HEK293 (cell line): ENCODE data around the gene CPNE2.

Experiments used
- CTCF ChIP-seq: fragments of 450-650 bp; formaldehyde crosslinking; IDR thresholded peaks from 2 replicates; pipeline ENCODE4 v1.5.1; 2016; ENCODE audit warnings: missing biosample characterization, missing genetic modification characterization
- PATZ1 ChIP-seq: fragments of 450-650 bp; formaldehyde crosslinking; IDR thresholded peaks from 2 replicates; pipeline ENCODE4 v1.5.1; 2016; ENCODE audit warnings: missing biosample characterization, missing genetic modification characterization
- REST ChIP-seq: fragments of 450-650 bp; formaldehyde crosslinking; IDR thresholded peaks from 2 replicates; pipeline ENCODE4 v1.5.1; 2016; ENCODE audit warnings: missing biosample characterization, missing genetic modification characterization
- TCF7L2 ChIP-seq: IDR thresholded peaks from 2 replicates; pipeline ENCODE4 v1.6.1; 2011; ENCODE audit warnings: low read depth, mild to moderate bottlenecking, inconsistent platforms, low read length, moderate library complexity, borderline replicate concordance
- YY1 ChIP-seq: fragments of 450-650 bp; formaldehyde crosslinking; IDR thresholded peaks from 2 replicates; pipeline ENCODE4 v1.5.1; 2018; ENCODE audit warnings: missing biosample characterization, missing genetic modification characterization
- ZBTB8A ChIP-seq: fragments of 450-650 bp; formaldehyde crosslinking; IDR thresholded peaks from 2 replicates; pipeline ENCODE4 v1.5.1; 2016; ENCODE audit warnings: missing biosample characterization, missing genetic modification characterization
- ZNF239 ChIP-seq: fragments of 450-650 bp; formaldehyde crosslinking; IDR thresholded peaks from 2 replicates; pipeline ENCODE4 v1.5.1; 2016; ENCODE audit warnings: missing biosample characterization, missing genetic modification characterization
- ZNF292 ChIP-seq: fragments of 450-650 bp; formaldehyde crosslinking; IDR thresholded peaks from 2 replicates; pipeline ENCODE4 v1.5.1; 2016; ENCODE audit warnings: low read depth, missing biosample characterization, missing genetic modification characterization, borderline replicate concordance
- ZNF558 ChIP-seq: fragments of 450-650 bp; formaldehyde crosslinking; IDR thresholded peaks from 2 replicates; pipeline ENCODE4 v1.5.1; 2016; ENCODE audit warnings: missing biosample characterization, missing genetic modification characterization
- ZNF843 ChIP-seq: fragments of 450-650 bp; formaldehyde crosslinking; IDR thresholded peaks from 2 replicates; pipeline ENCODE4 v1.5.1; 2016; ENCODE audit warnings: missing biosample characterization, missing genetic modification characterization
- ZSCAN30 ChIP-seq: fragments of 450-650 bp; IDR thresholded peaks from 2 replicates; pipeline ENCODE4 v1.5.1; 2018; ENCODE audit warnings: missing biosample characterization, mild to moderate bottlenecking, missing genetic modification characterization, moderate library complexity
- TF ChIP-seq, protein P1 (sequence below): fragments of 450-650 bp; formaldehyde crosslinking; IDR thresholded peaks from 2 replicates; pipeline ENCODE4 v1.5.1; 2016; ENCODE audit warnings: missing biosample characterization, missing genetic modification characterization

GRCh38 chr16:57156351-57156703 is 63.9 kb downstream of the CPNE2 start:
- no peak for TF ChIP-seq ZNF292 (tag by site-specific recombination)
- no peak for TF ChIP-seq PATZ1 (tag by site-specific recombination)
- TF ChIP-seq YY1 (tag by site-specific recombination): no peak
- TF ChIP-seq TCF7L2: no peak
- no peak for TF ChIP-seq REST
- no peak for TF ChIP-seq ZNF558 (tag by site-specific recombination)
- TF ChIP-seq ZNF843: no peak
- TF ChIP-seq, protein P1, sequence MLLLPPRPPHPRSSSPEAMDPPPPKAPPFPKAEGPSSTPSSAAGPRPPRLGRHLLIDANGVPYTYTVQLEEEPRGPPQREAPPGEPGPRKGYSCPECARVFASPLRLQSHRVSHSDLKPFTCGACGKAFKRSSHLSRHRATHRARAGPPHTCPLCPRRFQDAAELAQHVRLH (tag by site-specific recombination): no peak
- TF ChIP-seq CTCF (tag by site-specific recombination): no peak
- TF ChIP-seq ZBTB8A (tag by site-specific recombination): no peak
- TF ChIP-seq ZNF239: no peak
- no peak for TF ChIP-seq ZSCAN30 (tag by site-specific recombination)
